ENCODE data around the gene DNASE2B. TPM values are rescaled to one million over a fixed set of nuclear protein-coding genes. Genes with fewer than 3 reads are reported as not detected.

DNASE2B gene
- total RNA-seq, 1 experiment from 2014 or later: not detected

DNA sequence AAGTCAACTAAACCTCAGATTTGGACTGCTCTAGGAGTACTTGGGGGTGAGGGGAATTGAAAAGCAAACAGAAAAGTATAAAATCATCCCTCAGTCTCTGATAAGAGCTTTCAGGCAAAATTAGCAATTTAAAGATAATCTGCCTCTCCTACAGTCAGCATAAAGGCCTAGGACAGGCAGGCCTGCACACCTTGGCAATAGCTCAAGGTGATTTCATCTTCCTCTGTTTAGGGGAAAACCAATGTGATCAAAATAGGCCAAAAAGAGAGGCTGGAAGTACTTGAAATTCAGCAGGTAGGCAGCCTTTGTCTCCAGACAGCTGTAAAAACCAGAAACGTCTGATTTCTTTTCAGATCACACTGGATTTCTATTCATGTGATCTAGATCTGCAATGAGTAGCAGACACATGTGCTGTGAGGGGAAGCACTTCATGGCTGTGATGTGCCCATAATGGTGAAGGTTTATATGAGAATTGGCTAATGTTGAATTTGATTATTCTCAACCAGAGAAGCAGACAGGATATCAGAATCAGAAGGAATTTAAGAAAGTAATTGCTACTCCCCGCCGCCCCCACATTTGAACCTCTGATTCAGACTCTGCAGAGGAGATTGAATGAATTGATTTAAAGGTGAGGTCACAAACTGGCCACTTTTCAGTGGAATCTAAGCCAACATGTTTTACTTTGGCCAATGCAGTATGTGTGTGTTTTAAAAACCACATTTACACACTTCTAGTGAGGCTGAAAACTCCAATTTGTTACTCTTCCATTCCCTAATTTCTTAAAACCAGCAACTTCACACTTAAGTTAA lies 45.8 kb upstream of the DNASE2B start:
- Mint-ChIP-seq H3K9me3 (no peaks in the 10 kb centered on the region), H3K27me3 (ENCODE audit: low read depth) (no peaks in the 10 kb centered on the region), H3K4me1 (peaks cover 3% of the 10 kb centered on the region in 2 experiments; a peak in 1 of 4 replicates), H3K36me3 (ENCODE audit: insufficient read depth in 1 of 3, low read depth in 3 of 3) (no peaks in the 10 kb centered on the region), H3K27ac (no peak overlapping the region), H3K4me3 (no peak overlapping the region)
- Histone ChIP-seq H2AK5ac (ENCODE audit: insufficient read length, low read length) (no peak overlapping the region), H3K79me2 (ENCODE audit: insufficient read depth, low read length) (no peaks in the 10 kb centered on the region), H4K8ac (replicated peaks; ENCODE audit: insufficient read length, low read depth, low read length) (no peak overlapping the region), H3K14ac (ENCODE audit: insufficient read depth, low read length) (no peak overlapping the region), H4K20me1 (ENCODE audit: control insufficient read depth, insufficient read depth, insufficient read length) (no peaks in the 10 kb centered on the region), H4K91ac (ENCODE audit: insufficient read length, low read depth, low read length) (no peak overlapping the region), H3T11ph (ENCODE audit: low read length) (no peak overlapping the region), H4K5ac (ENCODE audit: insufficient read length, low read depth, low read length) (no peak overlapping the region), H2BK15ac (ENCODE audit: low read depth, low read length) (no peak overlapping the region), H2BK120ac (ENCODE audit: low read depth, low read length, poor library complexity, severe bottlenecking) (no peak overlapping the region), H3K9me3 (ENCODE audit: control insufficient read depth, low read depth, low read length) (no peaks in the 10 kb centered on the region), H3K79me1 (ENCODE audit: insufficient read depth, low read depth, low read length, poor library complexity, severe bottlenecking) (no peaks in the 10 kb centered on the region), H2AFZ (ENCODE audit: low read length) (no peak overlapping the region), H2BK12ac (ENCODE audit: insufficient read length, low read depth, low read length) (no peak overlapping the region), H3K56ac (ENCODE audit: insufficient read length, low read depth, low read length) (no peak overlapping the region), H3K23ac (ENCODE audit: insufficient read length, low read depth, low read length) (no peak overlapping the region), H3K4me2 (ENCODE audit: insufficient read depth, insufficient read length, low read length) (no peak overlapping the region), H3K23me2 (ENCODE audit: insufficient read length, low read depth, low read length, poor library complexity, severe bottlenecking) (no peaks in the 10 kb centered on the region), H3K27me3 (ENCODE audit: insufficient read depth, low read length) (no peaks in the 10 kb centered on the region), H3K9ac (ENCODE audit: extremely low read depth, insufficient read length, low read length) (no peak overlapping the region), H3K4ac (ENCODE audit: low read depth, low read length) (no peak overlapping the region), H3K18ac (ENCODE audit: insufficient read length, low read depth, low read length) (no peak overlapping the region), H3K27ac (ENCODE audit: insufficient read length, low read depth, low read length) (no peak overlapping the region), H3K4me1 (ENCODE audit: insufficient read depth, low read length) (no peaks in the 10 kb centered on the region), H2BK20ac (ENCODE audit: low read depth, low read length, poor library complexity, severe bottlenecking) (no peak overlapping the region), H2BK5ac (ENCODE audit: insufficient read length, low read length) (no peak overlapping the region)
- no peak for DNase-seq
- no CpG with 5 or more reads among the region's 3 CpGs for WGBS (ENCODE audit: extremely low coverage, insufficient read length, low lambda C conversion rate)
- TF ChIP-seq, protein P1, sequence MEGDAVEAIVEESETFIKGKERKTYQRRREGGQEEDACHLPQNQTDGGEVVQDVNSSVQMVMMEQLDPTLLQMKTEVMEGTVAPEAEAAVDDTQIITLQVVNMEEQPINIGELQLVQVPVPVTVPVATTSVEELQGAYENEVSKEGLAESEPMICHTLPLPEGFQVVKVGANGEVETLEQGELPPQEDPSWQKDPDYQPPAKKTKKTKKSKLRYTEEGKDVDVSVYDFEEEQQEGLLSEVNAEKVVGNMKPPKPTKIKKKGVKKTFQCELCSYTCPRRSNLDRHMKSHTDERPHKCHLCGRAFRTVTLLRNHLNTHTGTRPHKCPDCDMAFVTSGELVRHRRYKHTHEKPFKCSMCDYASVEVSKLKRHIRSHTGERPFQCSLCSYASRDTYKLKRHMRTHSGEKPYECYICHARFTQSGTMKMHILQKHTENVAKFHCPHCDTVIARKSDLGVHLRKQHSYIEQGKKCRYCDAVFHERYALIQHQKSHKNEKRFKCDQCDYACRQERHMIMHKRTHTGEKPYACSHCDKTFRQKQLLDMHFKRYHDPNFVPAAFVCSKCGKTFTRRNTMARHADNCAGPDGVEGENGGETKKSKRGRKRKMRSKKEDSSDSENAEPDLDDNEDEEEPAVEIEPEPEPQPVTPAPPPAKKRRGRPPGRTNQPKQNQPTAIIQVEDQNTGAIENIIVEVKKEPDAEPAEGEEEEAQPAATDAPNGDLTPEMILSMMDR (conservative IDR thresholded peaks at IDR 0.05): no peak

Data from H9 (cell line).